Measurements from ENCODE around the gene ADAMTSL4.

ADAMTSL4 gene

DNA sequence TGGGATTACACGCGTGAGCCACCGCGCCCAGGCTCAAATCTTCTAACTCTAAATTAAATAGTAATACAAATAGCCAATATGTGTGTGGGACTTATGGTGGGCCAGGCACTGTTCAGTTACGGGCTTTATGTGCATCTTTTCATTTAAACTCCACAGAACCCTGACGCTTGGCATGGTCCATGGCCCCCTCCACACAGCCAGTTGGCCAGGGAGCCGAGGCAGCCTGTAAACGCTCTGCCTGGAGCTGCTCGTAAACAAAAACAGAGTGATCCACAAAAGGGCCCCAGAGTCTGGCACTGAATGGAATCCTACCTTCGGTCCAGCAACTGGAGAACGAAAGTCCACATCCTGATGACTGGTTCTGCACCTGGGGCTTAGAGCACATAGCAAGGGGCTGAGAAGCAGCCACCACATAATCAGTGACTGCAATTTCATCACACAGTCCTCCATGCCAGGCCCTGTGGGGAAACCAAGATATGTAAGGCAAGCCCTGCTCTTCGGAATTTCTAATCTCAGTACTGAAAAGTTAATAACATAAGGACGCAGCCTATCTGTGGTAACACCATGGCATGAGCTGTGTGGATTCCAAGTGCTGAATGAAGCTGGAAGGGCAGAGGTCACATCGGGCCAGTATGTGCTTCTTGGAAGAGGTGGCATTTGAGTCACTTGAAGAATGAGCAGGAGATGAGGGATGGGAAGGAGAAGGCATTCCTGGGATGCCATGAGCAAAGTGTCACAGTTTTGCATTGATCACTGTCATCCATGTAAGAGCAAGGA, 13.5 kb upstream of the ADAMTSL4 start:
- peak; percentile 74 for DNase-seq

DNA sequence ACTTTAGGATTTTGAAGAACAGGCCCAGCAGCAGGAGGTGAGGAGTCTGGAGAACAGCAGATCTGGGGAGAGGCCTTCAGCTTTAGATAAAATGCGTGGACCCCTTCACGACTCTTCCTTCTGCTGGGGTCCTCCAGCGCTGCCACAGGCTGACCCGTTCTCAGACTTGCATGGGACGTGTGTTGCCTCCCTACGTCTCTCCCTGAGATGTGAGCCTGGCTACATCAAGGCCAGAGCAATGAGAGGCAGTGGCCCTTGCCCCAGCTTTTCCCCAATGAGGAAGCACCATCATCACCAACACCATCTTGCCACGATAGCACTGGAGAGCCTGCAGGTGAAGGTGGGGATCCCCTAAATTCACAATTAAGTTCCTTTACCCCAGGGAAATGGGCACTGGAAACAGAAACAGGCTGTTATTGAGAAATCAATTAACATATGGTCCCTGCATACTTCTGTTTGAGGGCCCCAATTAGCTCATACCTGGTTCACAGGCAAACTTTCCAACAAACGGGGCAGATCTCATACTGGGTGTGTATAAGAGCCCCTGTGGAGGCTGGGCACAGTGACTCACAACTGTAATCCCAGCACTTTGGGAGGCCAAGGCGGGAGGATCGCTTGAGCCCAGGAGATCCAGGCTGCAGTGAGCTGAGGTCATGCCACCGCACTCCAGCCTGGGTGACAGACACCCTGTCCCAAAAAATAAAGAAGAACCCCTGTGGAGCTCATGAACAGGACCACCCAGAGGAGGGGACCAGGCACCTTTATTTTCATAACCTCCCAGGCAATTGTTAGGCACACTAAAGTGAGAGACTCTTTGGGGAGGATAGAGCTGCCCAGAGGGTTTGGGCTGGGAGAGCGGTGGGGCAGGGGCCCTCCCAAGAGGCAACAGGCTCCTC, 12.1 kb upstream of the ADAMTSL4 start:
- peak; percentile 46 for DNase-seq

GRCh38 chr1:150537732-150538684, 11.2 kb upstream of the ADAMTSL4 start:
- DNase-seq = peak; percentile 90

- DNase-seq = peak; percentile 36
Measured at GRCh38 chr1:150543500-150544143, 5.6 kb upstream of the ADAMTSL4 start.

GRCh38 chr1:150544204-150544603, 5.0 kb upstream of the ADAMTSL4 start:
- DNase-seq = no peak

GRCh38 chr1:150545486-150546032, 3.6 kb upstream of the ADAMTSL4 start:
- no peak for DNase-seq

DNA sequence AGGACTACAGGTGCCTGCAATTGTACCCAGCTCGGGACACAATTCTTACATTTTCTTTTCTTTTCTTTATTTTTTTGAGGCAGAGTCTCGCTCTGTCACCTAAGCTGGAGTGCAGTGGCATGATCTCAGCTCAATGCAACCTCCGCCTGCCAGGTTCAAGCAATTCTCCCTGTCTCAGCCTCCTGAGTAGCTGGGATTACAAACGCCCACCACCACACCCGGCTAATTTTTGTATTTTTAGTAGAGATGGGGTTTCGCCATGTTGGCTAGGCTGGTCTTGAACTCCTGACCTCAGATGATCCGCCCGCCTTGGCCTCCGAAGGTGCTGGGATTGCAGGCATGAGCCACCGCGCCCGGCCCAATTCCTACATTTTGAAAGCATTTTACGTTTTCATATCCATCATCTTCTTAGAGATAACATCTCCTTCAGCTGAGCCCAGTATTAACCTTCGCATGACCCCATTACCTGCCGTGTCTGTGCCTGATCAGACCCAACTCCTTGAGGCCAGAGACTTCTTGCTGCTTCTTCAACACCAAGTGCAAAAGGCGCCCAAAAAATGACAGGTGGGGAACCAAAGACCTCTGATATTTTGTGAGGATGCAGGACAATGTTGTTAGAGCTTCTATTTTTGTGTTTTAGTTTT, 2.8 kb upstream of the ADAMTSL4 start:
- DNase-seq = no peak

DNA sequence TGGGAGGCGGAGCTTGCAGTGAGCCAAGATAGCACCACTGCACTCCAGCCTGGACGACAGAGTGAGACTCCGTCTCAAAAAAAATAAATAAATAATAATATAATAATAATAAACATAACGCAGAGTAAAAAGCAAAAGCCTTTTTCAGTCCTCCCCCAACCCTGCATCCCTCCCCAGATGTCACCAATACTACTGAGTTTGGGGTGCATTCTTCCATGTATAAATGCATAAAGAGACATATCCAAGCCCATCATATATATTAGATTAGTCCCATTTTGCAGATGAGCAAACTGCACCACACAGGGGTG, 930 bp upstream of the ADAMTSL4 start:
- no peak for DNase-seq

DNA sequence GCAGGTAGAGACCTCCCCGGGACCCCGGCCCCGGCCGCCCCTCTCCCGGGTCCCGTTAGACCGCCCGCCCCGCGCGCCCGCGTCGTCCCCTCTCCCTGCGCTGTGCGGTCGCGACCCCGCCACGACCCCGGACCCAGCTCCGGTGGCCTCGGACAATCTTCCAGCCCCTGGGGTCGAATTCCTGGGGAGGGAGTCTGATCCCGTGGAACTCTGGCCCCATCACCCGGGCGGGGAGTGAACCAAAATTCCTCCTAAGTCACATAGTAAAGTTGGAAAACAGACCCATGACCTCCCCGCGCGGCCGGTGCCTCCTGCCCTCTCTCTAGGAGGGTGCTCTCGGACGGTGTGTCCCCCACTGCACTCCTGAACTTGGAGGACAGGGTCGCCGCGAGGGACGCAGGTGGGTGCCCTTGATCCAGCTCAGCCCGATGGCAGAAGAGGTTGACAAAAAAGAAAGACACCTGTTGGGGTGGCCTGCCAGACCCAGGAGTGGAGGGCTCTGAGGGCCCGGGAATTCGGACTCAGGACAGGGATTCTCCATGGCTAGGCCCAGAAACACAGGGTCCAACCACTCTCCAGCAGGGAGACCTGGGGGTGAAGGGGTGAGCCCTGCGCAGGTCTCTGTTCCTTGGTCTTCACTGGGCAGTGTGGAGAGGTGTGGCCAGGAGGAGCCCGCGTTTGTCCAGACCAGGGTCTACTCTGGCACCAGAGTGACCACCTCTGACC, 451 bp downstream of the ADAMTSL4 start:
- no peak for DNase-seq

DNA sequence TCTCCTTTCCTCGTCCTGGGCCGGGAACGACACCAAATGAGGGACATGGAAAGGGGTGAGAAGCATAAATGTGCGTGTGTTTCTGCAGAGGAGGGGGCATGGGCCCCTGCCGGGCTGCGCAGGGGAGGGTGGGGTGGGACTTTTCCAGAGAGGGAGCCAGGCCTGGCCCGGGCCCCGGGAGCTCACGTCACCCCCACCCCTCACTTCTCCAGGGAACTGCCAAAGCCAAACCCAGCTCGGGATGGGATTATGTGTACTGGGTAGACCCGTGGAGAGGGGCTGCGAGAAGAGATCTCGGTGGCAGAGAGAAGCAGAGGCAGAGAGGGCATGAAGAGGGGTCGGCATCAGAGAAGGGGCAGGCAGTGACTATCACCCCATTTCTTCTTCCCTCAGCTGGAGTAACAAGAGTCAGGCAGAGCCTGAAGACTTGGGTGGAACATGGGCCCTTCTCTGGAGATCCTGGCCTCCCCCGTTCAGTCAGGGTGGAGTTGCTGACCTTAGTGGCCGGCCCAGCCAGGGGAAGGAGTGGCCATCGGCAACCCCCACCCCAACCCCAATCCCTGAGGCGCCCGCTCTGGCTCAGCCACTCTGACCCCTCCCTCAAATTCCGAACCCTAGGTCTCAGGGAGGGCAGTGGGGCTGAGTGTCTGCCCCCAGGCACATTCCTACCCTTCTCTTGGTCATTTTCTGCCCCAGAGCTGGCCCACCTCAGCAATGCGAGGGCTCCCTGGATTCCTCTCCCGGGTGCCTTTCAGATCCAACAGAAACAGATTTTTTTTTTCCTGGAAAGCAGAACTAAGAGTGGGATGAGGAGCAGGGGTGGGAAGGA, 1.2 kb downstream of the ADAMTSL4 start:
- no peak for DNase-seq

GRCh38 chr1:150551051-150551783, 2.0 kb downstream of the ADAMTSL4 start:
- DNase-seq = no peak

- no peak for DNase-seq
Measured at GRCh38 chr1:150551784-150552127, 2.5 kb downstream of the ADAMTSL4 start.

DNA sequence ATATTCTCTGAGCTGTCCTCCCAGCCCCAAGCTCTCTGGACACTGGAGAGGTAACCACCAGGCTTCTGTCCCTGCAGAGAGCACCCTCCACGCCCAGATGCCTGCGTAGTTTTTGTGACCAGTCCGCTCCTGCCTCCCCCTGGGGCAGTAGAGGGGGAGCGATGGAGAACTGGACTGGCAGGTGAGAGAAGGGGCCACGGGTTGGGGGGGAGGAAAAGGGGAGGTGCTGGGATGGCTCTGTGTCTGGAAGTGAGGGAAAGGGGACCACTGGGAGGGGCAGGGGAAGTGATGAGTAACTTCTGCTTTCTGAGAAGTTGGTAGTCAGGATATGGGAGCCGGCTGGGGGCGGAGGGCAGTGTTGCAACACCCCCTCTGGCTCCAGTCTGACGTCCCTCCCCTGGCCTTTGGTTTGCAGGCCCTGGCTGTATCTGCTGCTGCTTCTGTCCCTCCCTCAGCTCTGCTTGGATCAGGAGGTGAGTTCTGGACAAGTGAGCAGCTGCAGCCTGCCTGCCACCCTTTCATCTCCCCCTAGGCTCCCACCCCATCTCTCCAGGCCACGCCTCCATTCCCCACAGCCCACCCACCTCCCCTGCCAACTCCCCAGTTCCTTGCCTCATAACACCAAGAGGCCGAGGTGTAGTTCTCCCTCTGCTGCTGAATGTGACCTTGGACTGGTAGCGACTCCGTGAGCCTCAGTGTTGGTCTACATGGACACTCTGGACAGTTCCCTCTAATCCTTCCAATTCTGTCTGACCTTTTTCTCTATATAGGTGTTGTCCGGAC, 3.1 kb downstream of the ADAMTSL4 start:
- DNase-seq = peak; percentile 87

GRCh38 chr1:150552911-150553289, 3.7 kb downstream of the ADAMTSL4 start:
- no peak for DNase-seq

DNA sequence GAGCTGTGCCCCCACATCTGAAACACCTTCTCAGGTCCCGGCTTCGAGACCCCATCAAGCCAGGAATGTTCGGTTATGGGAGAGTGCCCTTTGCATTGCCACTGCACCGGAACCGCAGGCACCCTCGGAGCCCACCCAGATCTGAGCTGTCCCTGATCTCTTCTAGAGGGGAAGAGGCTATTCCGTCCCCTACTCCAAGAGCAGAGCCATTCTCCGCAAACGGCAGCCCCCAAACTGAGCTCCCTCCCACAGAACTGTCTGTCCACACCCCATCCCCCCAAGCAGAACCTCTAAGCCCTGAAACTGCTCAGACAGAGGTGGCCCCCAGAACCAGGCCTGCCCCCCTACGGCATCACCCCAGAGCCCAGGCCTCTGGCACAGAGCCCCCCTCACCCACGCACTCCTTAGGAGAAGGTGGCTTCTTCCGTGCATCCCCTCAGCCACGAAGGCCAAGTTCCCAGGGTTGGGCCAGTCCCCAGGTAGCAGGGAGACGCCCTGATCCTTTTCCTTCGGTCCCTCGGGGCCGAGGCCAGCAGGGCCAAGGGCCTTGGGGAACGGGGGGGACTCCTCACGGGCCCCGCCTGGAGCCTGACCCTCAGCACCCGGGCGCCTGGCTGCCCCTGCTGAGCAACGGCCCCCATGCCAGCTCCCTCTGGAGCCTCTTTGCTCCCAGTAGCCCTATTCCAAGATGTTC, 4.3 kb downstream of the ADAMTSL4 start:
- no peak for DNase-seq

DNA sequence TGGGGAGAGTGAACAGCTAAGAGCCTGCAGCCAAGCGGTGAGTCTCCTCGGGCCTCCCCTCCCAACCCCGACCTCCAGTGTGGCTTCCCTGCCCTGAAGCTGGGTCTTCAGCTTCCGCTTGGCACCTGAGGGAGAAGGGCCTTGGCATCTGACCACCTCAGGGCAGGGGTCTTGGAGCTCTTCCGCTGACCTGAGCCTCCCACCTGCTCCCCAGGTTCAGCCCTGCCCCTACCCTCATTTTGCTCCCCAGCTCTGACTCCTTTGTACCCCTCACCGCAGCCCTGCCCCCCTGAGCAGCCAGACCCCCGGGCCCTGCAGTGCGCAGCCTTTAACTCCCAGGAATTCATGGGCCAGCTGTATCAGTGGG, 4.9 kb downstream of the ADAMTSL4 start:
- no peak for DNase-seq

- DNase-seq = no peak
Measured at GRCh38 chr1:150555198-150555970, 6.2 kb downstream of the ADAMTSL4 start.
